Measurements from ENCODE around the gene SLIT3.

GRCh38 chr5:168680395-168680794, 620.5 kb downstream of the SLIT3 start:
- TF ChIP-seq CTCF (IDR thresholded peaks at IDR 0.05 in 4 of 5, conservative IDR thresholded peaks at IDR 0.05 in 1 of 5) (no peak), POLR2A (IDR thresholded peaks at IDR 0.05) (no peak)

Measured in gastrocnemius medialis (tissue), 4 donors.